Esophagus muscularis mucosa (tissue), 4 donors: Measurements from ENCODE around the gene CTDSP1.

Source experiments
- CTCF ChIP-seq, 3 experiments: fragments of 200-600 bp in 2 of 3; fragments of 450-650 bp in 1 of 3; sonication (generic) in 2 of 3; IDR thresholded peaks; one replicate each; pipeline ENCODE4 v1.5.1; 2017 to 2019; ENCODE audit warnings: antibody characterized with exemption in 3 of 3, mild to moderate bottlenecking in 2 of 3, moderate library complexity in 1 of 3
- EP300 ChIP-seq: sonication (generic); formaldehyde crosslinking; IDR thresholded peaks from one replicate; pipeline ENCODE4 v1.6.1; 2017; ENCODE audit warnings: antibody characterized with exemption
- POLR2A ChIP-seq: fragments of 450-650 bp; IDR thresholded peaks from one replicate; pipeline ENCODE4 v1.6.1; 2017; ENCODE audit warnings: antibody characterized with exemption, moderate library complexity, mild to moderate bottlenecking, low read depth

GRCh38 chr2:218425531-218425930 lies 25.9 kb downstream of the CTDSP1 start:
- no peak for TF ChIP-seq EP300
- no peak for TF ChIP-seq CTCF (IDR thresholded peaks at IDR 0.05)
- TF ChIP-seq POLR2A, result no peak
